ENCODE measurements around the gene ROPN1B.
"Not testable (repeated sequence)": the region's sequence is repeated elsewhere in the genome, so short reads cannot be mapped to it uniquely, and the experiment has no call there.

Gene ROPN1B

GRCh38 chr3:125947806-125948205 lies 21.2 kb upstream of the ROPN1B start:
- H3K27me3 ChIP-seq (ENCODE audit: low read length); H3K9me3 ChIP-seq (ENCODE audit: insufficient read depth, low read length); H3K4me3 ChIP-seq (ENCODE audit: insufficient read depth, low read length, poor library complexity, severe bottlenecking); H3K4me2 ChIP-seq (ENCODE audit: low read depth, low read length, poor library complexity, severe bottlenecking); H3K9ac ChIP-seq (ENCODE audit: low read length); H4K20me1 ChIP-seq (ENCODE audit: low read depth, low read length); H3F3A ChIP-seq (ENCODE audit: insufficient read depth); H3K36me3 ChIP-seq (ENCODE audit: low read length); H3K79me2 ChIP-seq (ENCODE audit: insufficient read depth, low read length); H3K9me2 ChIP-seq (replicated peaks; ENCODE audit: insufficient read depth, low read length); H3K27ac ChIP-seq (ENCODE audit: low read depth, low read length); H2AFZ ChIP-seq (ENCODE audit: low read depth, low read length, severe bottlenecking): not testable (repeated sequence)

GRCh38 chr3:125948901-125949300 lies 20.1 kb upstream of the ROPN1B start:
- H3K9me3 ChIP-seq (ENCODE audit: insufficient read depth, low read length); H3K9me2 ChIP-seq (replicated peaks; ENCODE audit: insufficient read depth, low read length); H3K4me3 ChIP-seq (ENCODE audit: insufficient read depth, low read length, poor library complexity, severe bottlenecking); H3K27ac ChIP-seq (ENCODE audit: low read depth, low read length); H3K36me3 ChIP-seq (ENCODE audit: low read length); H2AFZ ChIP-seq (ENCODE audit: low read depth, low read length, severe bottlenecking); H3K9ac ChIP-seq (ENCODE audit: low read length); H4K20me1 ChIP-seq (ENCODE audit: low read depth, low read length); H3K27me3 ChIP-seq (ENCODE audit: low read length); H3F3A ChIP-seq (ENCODE audit: insufficient read depth); H3K79me2 ChIP-seq (ENCODE audit: insufficient read depth, low read length); H3K4me2 ChIP-seq (ENCODE audit: low read depth, low read length, poor library complexity, severe bottlenecking): not testable (repeated sequence)

DNA sequence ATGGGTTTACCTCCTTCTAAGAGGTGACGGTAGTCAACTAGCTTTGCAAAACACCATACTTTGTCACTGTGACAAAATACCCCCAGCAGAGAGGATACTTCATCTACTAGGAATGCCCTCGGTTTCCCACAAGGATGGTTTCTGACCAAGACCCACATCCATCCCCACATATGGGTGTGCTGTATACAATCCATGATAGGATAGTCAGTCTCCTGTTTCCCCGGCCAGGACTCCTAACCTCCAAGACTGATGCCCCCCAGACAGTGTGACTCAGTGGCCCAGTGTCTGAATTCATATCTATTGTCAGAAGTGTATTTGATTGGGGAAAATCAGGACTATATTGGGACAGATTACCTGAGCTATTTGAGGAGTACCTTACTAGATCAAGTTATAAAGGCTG lies 17.8 kb upstream of the ROPN1B start:
- H3F3A ChIP-seq (ENCODE audit: insufficient read depth); H3K36me3 ChIP-seq (ENCODE audit: low read length): not testable (repeated sequence)

GRCh38 chr3:125957020-125957419 lies 12.0 kb upstream of the ROPN1B start:
- not testable (repeated sequence) for H3K27me3 ChIP-seq (ENCODE audit: low read length); H3F3A ChIP-seq (ENCODE audit: insufficient read depth); H3K9me3 ChIP-seq (ENCODE audit: insufficient read depth, low read length); H2AFZ ChIP-seq (ENCODE audit: low read depth, low read length, severe bottlenecking); H3K79me2 ChIP-seq (ENCODE audit: insufficient read depth, low read length); H3K4me3 ChIP-seq (ENCODE audit: insufficient read depth, low read length, poor library complexity, severe bottlenecking); H3K4me2 ChIP-seq (ENCODE audit: low read depth, low read length, poor library complexity, severe bottlenecking); H3K27ac ChIP-seq (ENCODE audit: low read depth, low read length); H4K20me1 ChIP-seq (ENCODE audit: low read depth, low read length); H3K36me3 ChIP-seq (ENCODE audit: low read length); H3K9ac ChIP-seq (ENCODE audit: low read length); H3K9me2 ChIP-seq (replicated peaks; ENCODE audit: insufficient read depth, low read length)

More for the DNA sequence above, 17.8 kb upstream of the ROPN1B start:
- not testable (repeated sequence) for H3K4me2 ChIP-seq (ENCODE audit: low read depth, low read length, poor library complexity, severe bottlenecking); H3K9ac ChIP-seq (ENCODE audit: low read length); H3K27me3 ChIP-seq (ENCODE audit: low read length); H4K20me1 ChIP-seq (ENCODE audit: low read depth, low read length); H3K9me3 ChIP-seq (ENCODE audit: insufficient read depth, low read length); H3K9me2 ChIP-seq (replicated peaks; ENCODE audit: insufficient read depth, low read length); H3K4me3 ChIP-seq (ENCODE audit: insufficient read depth, low read length, poor library complexity, severe bottlenecking); H3K27ac ChIP-seq (ENCODE audit: low read depth, low read length); H3K79me2 ChIP-seq (ENCODE audit: insufficient read depth, low read length); H2AFZ ChIP-seq (ENCODE audit: low read depth, low read length, severe bottlenecking)

DNA sequence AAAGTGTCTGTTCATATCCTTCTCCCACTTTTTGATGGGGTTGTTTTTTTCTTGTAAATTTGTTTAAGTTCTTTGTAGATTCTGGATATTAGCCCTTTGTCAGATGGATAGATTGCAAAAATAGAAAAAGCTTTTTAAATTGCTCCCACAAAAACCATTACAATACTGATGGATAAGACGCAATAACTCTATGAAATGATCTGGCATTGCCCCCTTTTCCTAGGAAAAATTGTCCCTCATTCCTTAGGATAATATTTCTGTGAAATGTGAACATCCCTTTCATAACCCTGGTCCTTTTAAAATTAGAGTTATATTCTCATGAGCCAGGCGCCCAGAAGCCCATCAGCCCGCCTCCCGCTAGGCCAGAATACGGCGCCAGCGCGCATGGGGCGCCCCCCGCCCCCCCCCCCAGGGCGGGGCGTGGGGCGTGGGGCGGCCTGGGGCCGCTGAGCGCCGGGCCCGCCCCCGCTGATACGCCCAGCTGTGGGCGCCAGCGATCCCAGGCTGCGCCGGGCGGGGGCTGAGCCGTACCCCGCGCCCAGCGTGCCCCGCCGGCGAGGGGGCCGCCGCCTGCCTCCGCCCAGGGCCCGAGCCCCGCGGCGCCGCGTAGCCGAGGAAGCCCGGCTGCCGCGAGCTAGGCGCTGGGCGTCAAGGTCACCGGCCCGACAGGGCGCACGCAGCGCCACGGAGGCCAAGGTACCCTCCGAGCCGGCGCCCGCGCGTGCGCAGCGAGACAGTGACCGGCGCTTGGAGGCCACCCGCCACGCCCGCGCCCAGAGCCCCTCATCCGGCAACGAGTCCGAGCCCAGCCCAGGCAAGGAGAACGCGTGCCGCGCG lies 11.1 kb upstream of the ROPN1B start:
- H2AFZ ChIP-seq (ENCODE audit: low read depth, low read length, severe bottlenecking), result no peak overlapping the region
- H3K27me3 ChIP-seq (ENCODE audit: low read length), result no peaks in the 10 kb centered on the region
- no peaks in the 10 kb centered on the region for H3K9me2 ChIP-seq (replicated peaks; ENCODE audit: insufficient read depth, low read length)
- no peaks in the 10 kb centered on the region for H3F3A ChIP-seq (ENCODE audit: insufficient read depth)
- H3K27ac ChIP-seq (ENCODE audit: low read depth, low read length), result no peak overlapping the region
- no peak overlapping the region for H3K9ac ChIP-seq (ENCODE audit: low read length)
- TF ChIP-seq CTCF (IDR thresholded peaks at IDR 0.05; ENCODE audit: insufficient read depth, low read length, poor library complexity, severe bottlenecking), result no peak
- no peak for TF ChIP-seq EZH2phosphoT487 (conservative IDR thresholded peaks at IDR 0.05; ENCODE audit: low read length)
- H3K79me2 ChIP-seq (ENCODE audit: insufficient read depth, low read length), result no peaks in the 10 kb centered on the region
- no peaks in the 10 kb centered on the region for H3K36me3 ChIP-seq (ENCODE audit: low read length)
- H4K20me1 ChIP-seq (ENCODE audit: low read depth, low read length), result no peaks in the 10 kb centered on the region
- H3K9me3 ChIP-seq (ENCODE audit: insufficient read depth, low read length), result no peaks in the 10 kb centered on the region
- no peak overlapping the region for H3K4me2 ChIP-seq (ENCODE audit: low read depth, low read length, poor library complexity, severe bottlenecking)
- H3K4me3 ChIP-seq (ENCODE audit: insufficient read depth, low read length, poor library complexity, severe bottlenecking), result no peak overlapping the region
